Upper lobe of left lung (tissue), 4 donors: ENCODE measurements around the gene MRPL16.
"Not testable (repeated sequence)": the region's sequence is repeated elsewhere in the genome, so short reads cannot be mapped to it uniquely, and the experiment has no call there.

Experiments
- CTCF ChIP-seq, 6 experiments: fragments of 450-650 bp in 4 of 6; fragments of 200-600 bp in 2 of 6; sonication (generic) in 2 of 6; IDR thresholded peaks; one replicate each; pipeline ENCODE4 v1.5.1; 2016 to 2019; ENCODE audit warnings: antibody characterized with exemption in 6 of 6
- POLR2A ChIP-seq, 4 donors: fragments of 450-650 bp; IDR thresholded peaks; one replicate each; pipeline ENCODE4 v1.5.1; 2016 to 2017; ENCODE audit warnings: antibody characterized with exemption in 4 of 4, mild to moderate bottlenecking in 2 of 4
- POLR2AphosphoS5 ChIP-seq, 2 donors: sonication (generic); formaldehyde crosslinking; IDR thresholded peaks; one replicate each; pipeline ENCODE4 v1.5.1; 2017; ENCODE audit warnings: antibody characterized with exemption in 2 of 2

- not testable (repeated sequence) for TF ChIP-seq CTCF, POLR2A, POLR2AphosphoS5 (IDR thresholded peaks at IDR 0.05)
Observed at GRCh38 chr11:59784441-59784840, 26.1 kb downstream of the MRPL16 start.
